Mammary epithelial cell (primary cell): ENCODE results near the gene IL6.
"Not testable (repeated sequence)": the region's sequence is repeated elsewhere in the genome, so short reads cannot be mapped to it uniquely, and the experiment has no call there.

ENCODE experiments used
- CTCF ChIP-seq, 2 donors: IDR thresholded peaks in 1 of 2; conservative IDR thresholded peaks in 1 of 2; 2 replicates each; pipeline ENCODE4 v1.5.1; 2011 to 2012; ENCODE audit warnings: inconsistent platforms in 2 of 2, low read length in 2 of 2, mild to moderate bottlenecking in 2 of 2, control low read depth in 1 of 2, low read depth in 1 of 2; ENCODE audit not compliant: insufficient read depth in 1 of 2; ENCODE audit errors: extremely low read depth in 1 of 2
- EZH2 ChIP-seq: IDR thresholded peaks from 2 replicates; pipeline ENCODE4 v1.6.1; 2012; ENCODE audit warnings: low read length, inconsistent platforms, borderline replicate concordance

GRCh38 chr7:22708214-22708613 is 18.8 kb upstream of the IL6 start:
- not testable (repeated sequence) for TF ChIP-seq CTCF (conservative IDR thresholded peaks at IDR 0.05 in 1 of 2, IDR thresholded peaks at IDR 0.05 in 1 of 2; ENCODE audit: extremely low read depth in 1 of 2, insufficient read depth in 1 of 2, low read depth in 1 of 2, low read length in 2 of 2); EZH2
